Right lobe of liver (tissue), 4 donors: ENCODE results near the gene EDEM3.
"Not testable (repeated sequence)": the region's sequence is repeated elsewhere in the genome, so short reads cannot be mapped to it uniquely, and the experiment has no call there.

ENCODE experiments used
- CTCF ChIP-seq, 4 donors: fragments of 200-600 bp in 3 of 4; fragments of 450-650 bp in 1 of 4; IDR thresholded peaks; one replicate each; pipeline versions ENCODE4 v1.5.1 to v1.8.0; 2016 to 2022; ENCODE audit warnings: antibody characterized with exemption in 4 of 4, mild to moderate bottlenecking in 2 of 4
- POLR2A ChIP-seq: fragments of 450-650 bp; IDR thresholded peaks from one replicate; pipeline ENCODE4 v1.6.1; 2017; ENCODE audit warnings: antibody characterized with exemption, mild to moderate bottlenecking
- donor health status: DM: no; HTN: no; CAD: no.
- donor health status: DM: no; HTN: no; CAD: no.
- donor health status: DM: no; HTN: yes; CAD: no.

- not testable (repeated sequence) for TF ChIP-seq CTCF (IDR thresholded peaks at IDR 0.05); POLR2A
Measured at GRCh38 chr1:184680611-184681225, 73.9 kb downstream of the EDEM3 start.
